Activated CD8-positive, alpha-beta memory T cell treated with anti-CD3 and anti-CD28 coated beads, Interleukin-2, amount 50 U/mL, for 48 hours (primary cell): ENCODE data around the gene ALPK1.

Experiments used
- DNase-seq: peaks from one replicate; pipeline ENCODE4 v3.0.0-alpha.2; 2020

ALPK1 gene

DNA sequence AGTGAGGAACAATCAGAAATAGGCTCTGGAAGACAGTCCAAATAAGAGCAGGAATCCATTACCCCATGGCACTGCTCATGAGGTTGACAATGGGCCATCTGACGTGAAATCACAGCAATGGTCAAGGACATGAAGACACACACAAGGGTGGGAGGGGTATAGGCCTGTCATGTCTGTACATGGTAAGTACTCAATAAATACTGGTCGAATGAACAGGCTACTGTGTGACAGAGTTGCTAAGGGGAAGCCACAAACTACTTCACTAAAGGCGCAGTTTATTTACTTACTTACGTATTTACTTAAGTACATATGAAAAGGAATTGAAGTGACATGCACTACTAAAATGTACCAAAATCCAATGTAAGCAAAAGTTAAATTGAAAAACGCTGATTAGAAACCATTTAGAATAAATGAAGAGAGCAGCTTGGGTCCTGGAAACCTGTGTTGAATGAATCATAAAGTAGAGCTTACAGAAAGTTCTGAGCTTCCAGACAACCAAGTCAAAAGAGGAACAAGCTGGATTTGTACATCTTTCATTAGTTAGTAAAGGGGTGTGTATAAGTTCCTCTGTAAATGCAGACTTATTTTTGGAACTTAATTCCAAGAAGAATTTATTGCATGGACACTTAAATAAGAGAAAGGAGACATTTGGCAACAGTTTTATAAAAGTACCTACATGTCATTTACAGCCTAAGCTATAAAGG is 32.7 kb downstream of the ALPK1 start:
- DNase-seq = no peak

GRCh38 chr4:112330921-112331320 is 33.8 kb downstream of the ALPK1 start:
- no peak for DNase-seq

DNA sequence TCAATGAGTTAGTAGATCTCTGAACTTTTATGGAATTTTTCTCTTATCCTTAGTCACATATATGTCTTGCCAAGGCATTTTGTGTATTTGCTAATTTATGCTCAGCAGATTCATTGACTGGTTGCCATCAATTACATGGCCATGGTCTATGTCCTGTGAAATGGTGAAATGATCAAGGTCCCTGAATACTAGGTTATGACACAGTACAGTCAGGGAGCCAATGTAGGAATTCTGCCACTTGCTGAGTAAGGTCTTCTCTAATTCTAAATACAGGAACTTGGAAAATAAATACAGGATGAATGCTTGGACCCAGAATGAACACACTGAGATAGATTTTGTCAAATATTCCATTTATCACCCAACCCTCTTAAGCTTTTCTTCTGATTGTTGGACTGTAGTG is 35.2 kb downstream of the ALPK1 start:
- DNase-seq = no peak

GRCh38 chr4:112340023-112340422 is 42.9 kb downstream of the ALPK1 start:
- DNase-seq = no peak

DNA sequence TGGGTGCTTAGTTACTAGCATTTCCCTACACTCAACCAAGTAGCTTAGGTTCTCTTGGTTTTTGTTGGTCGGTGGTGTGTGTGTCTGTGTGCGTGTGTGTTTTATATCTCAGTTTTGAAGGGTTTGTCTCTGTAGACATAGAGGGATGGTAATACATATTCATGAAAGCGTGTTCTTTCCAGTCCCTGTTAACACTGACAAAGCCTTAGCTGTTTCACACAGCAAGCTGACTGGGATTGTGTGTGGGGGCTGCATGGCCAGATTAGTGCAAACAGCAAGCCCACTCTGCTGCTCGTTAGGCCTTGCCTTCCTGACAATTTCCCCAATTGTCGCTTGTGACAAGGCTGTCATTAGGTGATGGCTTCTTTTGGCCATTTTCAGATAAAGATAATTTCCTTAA is 43.9 kb downstream of the ALPK1 start:
- DNase-seq = no peak

GRCh38 chr4:112343330-112344080 is 46.3 kb downstream of the ALPK1 start:
- no peak for DNase-seq

DNA sequence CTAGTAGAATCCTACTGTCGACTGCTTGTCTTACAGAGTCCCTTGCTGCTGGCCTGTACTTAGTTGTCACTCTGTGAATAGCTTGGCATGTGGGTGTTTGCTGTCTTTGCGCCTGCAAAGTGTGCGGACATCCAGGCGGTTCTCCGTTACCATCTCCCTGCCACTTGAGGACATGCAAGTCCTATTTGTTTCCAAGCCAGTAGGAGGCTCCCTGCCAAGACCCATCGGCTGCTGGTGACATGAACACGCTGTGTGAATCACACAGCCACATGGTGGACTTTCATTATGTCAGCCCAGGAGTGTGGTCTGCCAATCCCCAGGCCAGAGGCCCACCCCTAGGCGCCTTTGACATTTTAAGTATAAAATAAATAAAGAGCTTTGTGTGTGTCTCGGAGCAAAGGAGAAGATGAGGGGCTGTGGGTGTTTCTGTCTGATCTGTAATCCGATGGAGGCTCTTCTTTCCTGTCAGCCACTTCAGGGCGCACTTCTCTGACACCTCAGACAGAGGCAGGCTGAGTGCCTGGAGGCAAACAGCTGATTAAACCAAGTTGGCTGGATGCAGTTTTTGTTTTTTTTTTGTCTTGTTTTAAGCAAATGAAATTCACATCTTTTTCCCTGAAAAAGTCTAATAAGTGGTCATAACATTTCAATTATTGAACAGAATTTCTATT is 51.5 kb downstream of the ALPK1 start:
- no peak for DNase-seq

GRCh38 chr4:112352736-112353135 is 55.6 kb downstream of the ALPK1 start:
- no peak for DNase-seq

DNA sequence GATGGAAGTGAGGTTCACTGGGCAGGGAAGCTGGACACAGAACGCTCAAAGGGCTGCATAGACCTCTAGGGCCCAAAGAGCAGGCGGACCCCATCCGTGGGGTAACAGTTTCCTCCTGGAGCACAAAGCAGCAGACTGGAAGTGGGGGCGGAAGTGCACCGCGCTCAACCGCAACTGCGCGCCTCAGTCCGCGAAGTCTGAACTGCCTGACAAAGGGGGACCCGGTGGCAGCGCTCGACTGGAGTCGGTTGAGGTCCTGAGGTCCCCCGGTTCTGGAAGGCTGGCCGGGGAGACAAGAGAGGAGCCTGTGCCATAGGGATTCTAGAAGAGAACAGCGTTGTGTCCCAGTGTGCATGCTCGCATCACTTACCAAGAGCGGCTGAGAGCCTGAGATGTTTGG is 58.5 kb downstream of the ALPK1 start:
- no peak for DNase-seq

GRCh38 chr4:112357453-112357852 is 60.3 kb downstream of the ALPK1 start:
- no peak for DNase-seq

DNA sequence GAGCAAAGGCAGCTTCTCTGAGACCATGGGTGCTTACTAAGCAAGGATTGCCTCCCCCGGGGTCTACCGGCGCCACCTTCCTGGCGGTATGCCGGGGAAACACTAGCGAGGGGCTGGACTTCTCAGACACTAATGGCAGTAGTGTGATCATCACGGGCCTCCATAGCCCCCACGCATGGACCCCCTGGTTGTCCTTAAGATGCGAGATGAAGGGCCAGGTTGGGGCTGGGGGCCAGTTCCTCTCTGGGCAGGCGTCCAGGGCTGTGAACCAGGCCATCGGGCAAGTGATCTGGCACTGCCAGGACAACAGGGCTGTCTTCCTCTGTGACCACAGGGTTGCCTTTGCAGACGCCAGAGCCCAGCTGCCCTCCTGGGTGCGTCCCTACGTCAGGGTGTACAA is 60.7 kb downstream of the ALPK1 start:
- DNase-seq = no peak

GRCh38 chr4:112358415-112358814 is 61.2 kb downstream of the ALPK1 start:
- DNase-seq = no peak

DNA sequence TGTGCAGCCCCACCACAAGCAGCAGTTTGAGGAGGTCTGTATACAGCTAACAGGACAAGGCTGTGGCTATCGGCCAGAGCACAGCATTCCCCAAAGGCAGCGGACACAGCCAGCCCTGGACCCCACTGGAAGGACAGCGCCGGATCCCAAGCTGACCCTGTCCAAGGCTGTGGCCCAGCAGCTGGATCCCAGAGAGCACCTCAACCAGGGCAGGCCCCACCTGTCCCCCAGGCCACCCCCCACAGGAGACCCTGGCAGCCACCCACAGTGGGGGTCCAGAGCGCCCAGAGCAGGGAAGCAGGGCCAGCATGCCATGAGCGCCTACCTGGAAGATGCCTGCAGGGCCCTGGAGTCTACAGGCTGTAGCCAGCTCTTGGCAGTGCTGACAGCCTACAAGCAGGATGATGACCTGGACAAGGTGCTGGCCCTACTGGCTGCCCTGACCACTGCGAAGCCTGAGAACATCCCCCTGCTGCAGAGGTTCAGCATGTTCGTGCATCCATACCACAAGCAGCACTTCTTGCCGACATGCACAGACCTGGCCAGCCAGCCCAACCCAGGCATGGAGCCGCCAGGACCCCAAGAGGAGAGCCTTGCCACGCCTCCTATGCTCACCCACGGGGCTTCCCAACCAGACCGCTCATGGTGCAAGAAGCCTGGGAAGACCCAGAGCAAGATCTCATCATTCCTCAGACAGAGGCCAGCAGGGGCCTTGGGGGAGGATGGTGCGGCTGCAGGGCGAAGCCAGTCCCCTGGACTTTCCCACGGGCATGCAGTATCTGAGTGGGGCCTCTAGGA is 62.0 kb downstream of the ALPK1 start:
- DNase-seq = no peak

- no peak for DNase-seq
These were observed 64.1 kb downstream of the ALPK1 start for GRCh38 chr4:112361181-112361791.

- DNase-seq = no peak
These were observed 73.3 kb downstream of the ALPK1 start for GRCh38 chr4:112370466-112370865.

DNA sequence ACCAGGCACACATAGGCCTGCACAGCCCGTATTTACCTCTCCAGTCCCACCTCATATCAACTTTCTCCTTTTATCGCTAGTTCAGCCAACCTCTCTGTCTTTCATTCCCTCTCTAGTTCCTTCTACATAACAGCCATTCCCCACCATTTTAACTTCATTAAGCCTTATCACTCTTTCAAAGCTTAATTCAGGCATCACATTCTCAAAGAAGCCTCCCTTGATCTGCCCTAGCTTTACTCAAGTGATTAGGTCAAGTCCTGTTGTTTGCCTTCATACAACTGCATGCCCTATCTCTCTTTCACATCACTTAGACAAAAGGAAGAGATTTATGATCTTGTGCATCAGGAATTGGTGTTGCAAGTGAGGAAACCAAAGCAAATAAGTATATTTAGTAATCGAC is 74.2 kb downstream of the ALPK1 start:
- no peak for DNase-seq

DNA sequence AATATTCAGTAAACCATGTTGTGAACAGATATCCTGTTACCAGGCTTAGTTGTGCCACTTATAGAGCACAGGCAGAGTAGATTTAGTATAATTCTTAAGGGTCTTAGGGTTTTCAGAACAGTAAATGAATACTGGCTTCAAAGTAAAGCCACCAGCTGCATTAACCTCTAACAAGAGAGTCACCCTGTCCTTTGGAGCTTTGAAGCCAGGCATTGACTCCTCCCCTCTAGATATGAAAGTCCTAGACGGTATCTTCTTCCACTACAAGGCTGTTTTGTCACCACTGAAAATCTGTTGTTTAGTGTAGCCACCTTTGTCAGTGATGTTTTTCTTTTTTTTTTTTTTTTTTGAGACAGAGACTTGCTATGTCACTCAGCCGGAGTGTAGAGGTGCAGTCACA is 77.7 kb downstream of the ALPK1 start:
- DNase-seq = no peak

- DNase-seq = no peak
These were observed 80.0 kb downstream of the ALPK1 start for GRCh38 chr4:112377171-112377570.

DNA sequence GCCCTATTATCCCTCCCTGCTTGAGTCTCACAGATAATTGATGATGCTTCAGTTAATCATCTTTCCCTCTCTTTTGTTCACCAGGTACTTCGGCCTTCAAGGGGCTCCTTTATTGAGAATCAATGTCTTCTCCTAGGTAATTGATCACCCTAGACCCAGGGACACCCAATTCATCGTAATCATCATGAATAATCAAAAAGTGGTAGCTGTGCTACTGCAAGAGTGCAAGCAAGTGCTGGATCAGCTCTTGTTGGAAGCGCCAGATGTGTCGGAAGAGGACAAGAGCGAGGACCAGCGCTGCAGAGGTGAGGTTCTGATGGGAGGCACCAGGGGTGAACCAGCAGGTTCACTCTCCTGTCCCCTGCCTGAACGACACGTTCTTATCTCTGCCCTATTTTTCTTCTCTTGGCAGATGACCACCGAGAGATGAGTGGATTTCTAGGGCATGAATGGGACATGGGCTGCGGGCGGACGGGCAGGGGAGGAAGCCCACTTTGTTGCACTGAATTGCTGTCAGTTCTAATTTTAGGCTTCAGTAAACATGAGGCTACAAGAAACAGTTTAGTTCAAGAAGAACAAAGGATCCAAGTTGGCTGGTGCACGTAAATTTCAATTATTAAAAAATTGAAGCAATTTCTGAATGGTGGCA is 80.5 kb downstream of the ALPK1 start:
- DNase-seq = no peak

DNA sequence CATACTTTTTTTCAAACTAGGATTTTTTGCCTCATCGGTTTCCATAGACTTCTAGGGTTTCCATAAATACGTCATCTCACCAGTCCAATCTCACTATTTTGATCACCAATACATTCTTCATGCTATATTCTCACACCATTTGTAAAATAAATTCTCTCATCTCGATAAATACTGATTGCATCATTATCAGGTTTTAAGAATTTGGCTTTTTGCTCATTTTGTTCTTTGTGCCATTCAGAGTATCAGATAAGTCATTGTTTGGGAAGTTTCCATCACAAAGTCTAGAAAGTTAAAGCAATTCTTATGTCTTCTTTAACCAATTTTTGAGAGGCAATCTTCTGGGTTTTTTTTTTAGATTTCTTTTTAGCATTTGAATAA is 81.1 kb downstream of the ALPK1 start:
- DNase-seq = no peak

DNA sequence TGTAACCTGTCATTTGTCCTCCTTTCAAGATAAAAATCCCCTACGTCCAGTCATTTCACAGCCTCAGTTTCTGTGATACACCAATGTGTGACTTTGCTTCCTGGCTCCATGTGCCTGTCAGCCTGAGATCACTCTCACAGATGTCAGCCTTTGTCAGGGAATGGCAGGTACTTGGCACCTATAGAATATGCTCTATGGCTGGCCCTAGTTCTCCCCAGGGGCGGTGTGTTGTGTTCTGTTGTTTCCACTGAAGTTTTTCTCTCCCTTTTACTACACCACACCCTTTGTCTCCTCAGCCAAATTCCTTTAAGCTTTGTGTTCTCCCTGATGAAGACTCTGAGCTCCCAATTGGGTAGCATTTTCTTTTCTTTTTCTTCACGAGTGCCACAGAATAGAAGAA is 81.7 kb downstream of the ALPK1 start:
- DNase-seq = no peak

DNA sequence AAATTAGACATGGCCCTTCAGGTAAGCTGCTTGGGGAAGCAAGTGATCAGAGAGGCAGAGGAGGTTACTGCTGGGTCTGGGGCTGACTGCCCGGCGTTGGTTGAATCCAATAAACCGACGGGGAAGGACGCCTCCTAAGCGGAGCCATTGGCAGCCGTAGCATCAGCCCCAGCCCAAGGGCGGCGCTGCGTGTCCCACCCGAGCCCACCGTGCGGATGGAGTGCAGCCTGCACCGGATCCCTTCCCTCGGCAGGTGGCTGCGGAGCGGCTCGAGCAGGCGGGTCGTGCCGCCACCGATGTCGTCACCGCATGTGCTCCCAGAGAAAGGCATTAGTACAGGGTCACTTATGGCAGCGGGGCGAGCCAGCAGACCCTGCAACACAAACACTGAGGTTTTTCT is 82.1 kb downstream of the ALPK1 start:
- no peak for DNase-seq
